GM18520 (cell line): ENCODE measurements around the gene SLC18A3.

ENCODE experiments used
- ATAC-seq: cut with Tn5 transposase; IDR thresholded peaks from one replicate; pipeline ENCODE4 v1.9.1; 2021; ENCODE audit not compliant: unreplicated experiment

SLC18A3 gene

DNA sequence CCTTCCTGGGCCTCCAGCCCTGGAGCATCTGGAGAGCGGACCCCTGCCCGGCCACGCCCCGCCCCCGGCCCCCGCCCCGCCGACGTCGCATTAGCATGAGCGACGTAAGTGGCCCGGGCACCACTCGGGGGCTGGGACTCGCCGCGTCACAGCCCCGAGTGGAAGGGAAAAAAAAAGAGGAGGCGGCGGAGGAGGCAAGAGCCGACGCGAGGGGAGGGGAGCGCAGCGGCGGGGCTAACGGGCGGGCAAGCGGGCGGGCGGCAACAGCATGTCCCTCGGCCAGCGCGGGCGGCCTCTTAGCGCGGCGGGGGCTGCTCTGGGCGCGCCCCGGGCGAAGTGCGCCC, at the start of gene SLC18A3:
Gene SLC18A3, plus strand, starts transcription at position 197 of the 344 bp plus-strand sequence. CDS start 431 bp downstream, outside the sequence.
- ATAC-seq, result no peak

DNA sequence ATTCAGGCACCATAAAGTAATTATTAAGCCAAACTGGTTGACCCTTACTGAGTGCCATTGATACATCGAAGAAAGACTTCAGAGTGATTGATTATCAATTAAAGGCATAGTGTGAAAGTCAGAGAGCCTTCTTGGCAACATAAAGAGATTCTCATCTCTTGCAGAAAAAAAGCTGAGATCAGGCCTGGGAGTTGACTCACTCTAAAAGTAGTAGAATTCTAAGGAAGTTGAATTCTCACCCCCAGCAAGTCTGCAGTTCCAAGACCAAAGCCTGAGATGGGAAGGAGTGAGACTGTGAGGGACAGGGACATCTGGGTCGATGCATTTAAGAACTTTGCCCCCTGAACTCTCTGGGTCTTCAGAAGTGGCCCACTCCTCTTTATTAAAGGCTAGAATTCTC, 49.6 kb upstream of the SLC18A3 start:
- no peak for ATAC-seq

DNA sequence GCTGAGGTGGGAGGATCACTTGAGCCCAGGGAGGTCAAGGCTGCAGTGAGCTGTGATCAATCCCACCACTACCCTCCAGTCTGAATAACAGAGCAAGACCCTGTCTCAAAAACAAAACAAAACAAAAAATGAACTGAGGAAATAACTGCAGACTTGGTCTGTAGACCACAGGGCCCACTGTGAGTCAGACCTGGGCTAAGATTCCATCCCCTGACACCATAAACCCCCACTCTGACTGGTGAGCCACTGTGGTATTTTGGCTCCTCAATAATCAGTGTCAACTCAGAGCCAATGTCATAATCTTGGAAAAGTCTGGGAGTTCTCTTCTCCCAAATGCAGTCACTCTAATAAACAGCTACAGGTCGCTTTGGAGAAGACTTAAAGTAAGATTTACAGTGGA, 47.2 kb upstream of the SLC18A3 start:
- no peak for ATAC-seq

DNA sequence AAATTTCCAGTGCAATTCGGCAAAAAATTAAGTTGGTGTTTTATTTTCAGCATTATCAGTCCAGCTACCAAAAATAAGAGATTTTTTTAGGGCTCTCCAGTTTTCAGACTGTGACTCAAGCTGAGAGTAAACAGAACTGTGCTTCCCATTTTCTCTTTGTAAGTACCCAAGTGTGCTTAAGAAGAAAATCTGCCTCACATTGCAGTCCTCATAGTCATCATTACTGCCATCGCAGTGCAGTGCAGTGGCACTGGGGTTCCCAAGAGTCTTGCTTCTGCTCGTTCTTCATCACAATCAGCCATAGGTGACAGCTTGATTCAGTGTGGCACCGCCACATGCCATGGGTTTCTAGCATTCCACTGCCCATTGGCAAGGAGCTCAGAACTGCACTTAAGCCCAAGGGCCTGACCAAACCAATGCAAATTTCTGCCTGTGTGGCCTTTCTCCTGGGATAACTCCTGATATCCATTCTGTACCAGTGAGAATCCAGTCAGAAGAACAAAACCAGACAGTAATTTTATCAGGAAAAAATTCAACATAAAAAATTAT, 45.6 kb upstream of the SLC18A3 start:
- ATAC-seq, result no peak

DNA sequence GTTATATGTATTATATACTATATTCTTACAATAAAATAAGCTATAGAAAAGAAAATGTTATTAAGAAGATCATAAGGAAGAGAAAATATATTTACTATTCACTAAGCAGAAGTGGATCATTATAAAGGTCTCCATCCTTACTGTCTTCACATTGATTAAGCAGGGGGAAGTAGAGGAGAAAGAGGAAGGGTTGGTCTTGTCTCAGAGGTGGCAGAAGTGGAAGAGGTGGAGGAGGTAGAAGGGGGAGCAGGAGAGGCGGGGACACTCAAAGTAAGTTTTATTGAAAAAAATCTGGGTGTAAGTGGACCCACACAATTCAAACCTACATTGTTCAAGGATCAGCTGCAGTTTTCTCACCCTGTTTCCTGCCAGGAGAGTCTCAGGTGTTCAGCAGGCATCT, 42.3 kb upstream of the SLC18A3 start:
- no peak for ATAC-seq

DNA sequence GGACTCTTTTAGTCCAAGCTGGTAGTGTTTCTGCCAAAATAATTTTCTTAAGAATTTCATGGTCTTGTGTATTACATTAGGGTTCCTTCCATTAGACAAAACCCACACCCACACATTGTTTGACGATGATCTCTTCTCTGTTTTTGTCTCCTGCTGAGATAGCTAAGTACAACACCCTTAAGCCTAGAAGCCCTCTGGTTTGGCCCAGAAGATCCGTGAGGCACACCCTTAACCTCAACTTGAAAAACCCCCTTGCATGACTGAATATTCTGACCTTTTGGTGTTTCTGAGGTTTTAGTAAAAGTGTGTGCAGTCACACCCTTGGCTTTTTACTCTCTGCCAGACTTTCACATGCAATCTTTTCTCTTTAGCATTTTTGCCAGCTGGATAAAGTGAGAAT, 41.9 kb upstream of the SLC18A3 start:
- peak; percentile 46 for ATAC-seq

DNA sequence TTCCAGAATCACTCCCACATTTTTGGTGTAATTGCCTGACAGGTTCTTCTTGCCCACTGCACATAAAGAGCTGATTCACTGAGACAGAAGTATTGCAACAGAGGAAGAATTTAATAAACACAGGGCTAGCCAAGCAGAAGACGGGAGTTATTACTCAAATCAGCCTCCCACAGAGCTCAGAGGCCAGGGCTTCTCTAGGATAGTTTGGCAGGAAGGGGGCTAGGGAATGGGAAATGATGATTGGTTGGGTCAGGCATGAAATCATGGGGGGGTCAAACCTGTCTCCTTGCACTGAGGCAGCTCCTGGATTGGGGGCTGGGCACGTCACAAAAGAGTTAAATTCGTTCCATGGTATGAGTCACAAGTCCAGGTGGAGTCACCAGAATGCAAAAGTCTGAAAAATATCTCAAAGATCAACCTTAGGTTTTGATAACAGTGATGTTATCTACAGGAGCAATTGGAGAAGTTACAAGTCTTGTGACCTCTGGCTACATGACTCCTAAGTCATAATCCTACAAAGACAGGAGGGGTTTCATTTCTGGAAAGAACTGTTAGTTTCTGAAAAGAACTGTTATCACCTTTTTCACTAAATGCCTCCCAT, 41.0 kb upstream of the SLC18A3 start:
- ATAC-seq, result no peak

DNA sequence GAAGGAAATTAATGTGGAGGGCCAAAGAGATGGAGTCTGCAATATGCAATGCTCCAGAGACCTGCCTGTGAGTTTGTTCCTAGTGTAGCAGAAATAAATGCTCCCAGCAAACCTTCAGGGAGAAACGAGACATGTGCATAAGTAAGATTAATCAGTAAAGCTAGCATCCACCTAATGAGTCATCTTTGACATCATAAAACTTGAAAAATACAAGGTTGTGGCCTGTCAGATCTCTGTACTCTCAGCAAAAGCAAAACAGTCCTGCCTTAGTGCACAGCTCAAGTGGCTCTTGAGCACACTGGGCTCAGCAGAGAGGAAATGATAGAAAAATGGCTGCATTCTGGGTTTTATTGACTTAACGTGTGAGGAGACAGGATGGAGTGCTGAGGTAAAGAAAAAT, 38.7 kb upstream of the SLC18A3 start:
- ATAC-seq, result no peak

DNA sequence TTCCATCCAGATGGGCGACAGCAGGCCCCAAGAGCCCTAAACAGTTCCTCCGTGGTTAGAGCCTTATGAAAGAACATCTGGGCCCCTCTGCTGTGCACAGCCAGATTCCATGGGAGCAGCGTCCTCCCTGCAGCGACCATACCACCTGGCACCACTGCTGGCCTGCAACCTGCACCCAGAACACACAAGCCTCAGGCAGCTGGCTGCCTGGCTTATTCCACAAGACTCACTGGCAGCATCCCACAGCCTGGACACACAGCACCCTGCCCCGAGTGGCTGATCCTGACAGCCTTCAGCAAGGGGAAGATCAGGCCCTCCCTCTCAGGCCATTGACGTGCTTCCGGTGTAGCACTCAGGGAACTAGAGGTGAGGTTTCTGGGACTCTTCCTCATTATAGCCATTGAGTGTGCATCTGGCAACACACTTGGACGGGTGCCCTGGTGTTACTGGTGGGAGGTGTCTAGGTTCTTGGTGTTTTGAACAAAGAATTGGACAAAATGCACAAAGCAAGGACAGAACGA, 37.5 kb upstream of the SLC18A3 start:
- no peak for ATAC-seq

DNA sequence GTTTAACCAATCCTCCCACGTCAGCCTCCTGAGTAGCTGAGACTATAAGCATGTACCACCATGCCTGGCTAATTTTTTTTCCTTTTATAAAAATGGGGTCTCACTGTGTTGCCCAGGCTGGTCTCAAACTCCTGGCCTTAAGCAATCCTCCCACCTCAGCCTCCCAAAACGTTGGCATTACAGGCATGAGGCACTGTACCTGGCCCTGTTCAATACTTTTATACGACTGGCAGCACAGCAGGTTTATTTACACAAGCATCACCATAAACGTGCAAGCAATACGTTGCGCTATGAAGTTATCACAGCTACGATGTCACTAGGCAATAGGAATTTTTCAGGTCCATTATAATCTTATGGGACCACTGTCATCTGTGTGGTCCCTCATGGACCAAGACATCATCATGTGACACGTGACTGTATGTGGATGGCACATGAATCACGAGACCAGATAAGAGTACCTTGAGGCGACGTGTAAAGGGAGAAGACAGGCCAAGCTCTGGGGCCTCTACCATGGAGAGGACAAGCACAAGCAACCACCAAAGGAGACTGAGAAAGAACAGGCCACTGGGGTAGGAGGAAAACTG, 34.5 kb upstream of the SLC18A3 start:
- no peak for ATAC-seq

DNA sequence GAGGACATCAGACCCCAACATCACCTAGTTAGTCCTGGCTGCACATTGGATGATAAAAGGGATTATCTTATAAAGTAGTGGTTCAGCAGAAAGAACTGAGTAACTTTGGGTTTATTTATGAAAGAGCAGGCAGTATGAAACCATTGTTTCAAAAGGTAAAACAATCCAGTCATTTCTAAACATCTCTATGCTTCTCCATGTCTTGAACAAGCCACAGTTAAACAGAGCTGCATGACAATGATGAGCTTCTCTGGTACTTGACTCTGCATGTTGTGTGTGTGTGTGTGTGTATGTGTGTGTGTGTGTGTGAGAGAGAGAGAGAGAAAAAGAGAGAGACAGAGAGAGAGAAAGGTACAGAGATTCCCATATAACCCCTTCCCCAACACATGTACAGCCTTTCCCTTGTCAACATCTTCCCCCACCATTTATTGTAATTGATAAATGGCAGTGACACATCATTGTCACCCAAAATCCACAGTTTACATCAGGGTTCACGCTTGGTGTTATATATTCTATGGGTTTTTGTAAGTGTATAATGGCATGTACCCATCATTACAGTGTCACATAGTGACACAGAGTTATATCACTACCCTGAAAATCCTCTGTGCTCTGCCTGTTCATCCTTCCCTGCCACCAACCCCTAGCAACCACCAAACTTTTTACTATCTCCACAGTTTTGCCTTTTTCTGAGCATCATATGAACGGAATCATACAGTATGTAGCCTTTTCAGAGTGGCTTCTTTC, 32.8 kb upstream of the SLC18A3 start:
- no peak for ATAC-seq

DNA sequence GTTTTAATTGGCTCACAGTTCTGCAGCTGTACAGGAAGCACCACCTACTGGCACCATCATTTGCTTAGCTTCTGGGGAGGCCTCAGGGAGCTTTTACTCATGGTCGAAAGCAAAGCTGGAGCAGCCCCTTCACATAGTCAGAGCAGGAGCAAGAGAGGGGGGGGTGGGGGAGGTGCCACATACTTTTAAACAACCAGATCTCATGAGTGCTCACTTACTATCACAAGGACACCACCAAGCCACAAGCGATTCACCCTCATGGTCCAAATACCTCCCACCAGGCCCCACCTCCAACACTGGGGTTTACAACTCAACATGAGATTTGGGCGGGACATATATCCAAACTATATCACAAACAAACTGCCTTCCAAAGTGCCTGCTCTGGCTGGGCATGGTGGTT, 31.7 kb upstream of the SLC18A3 start:
- no peak for ATAC-seq

DNA sequence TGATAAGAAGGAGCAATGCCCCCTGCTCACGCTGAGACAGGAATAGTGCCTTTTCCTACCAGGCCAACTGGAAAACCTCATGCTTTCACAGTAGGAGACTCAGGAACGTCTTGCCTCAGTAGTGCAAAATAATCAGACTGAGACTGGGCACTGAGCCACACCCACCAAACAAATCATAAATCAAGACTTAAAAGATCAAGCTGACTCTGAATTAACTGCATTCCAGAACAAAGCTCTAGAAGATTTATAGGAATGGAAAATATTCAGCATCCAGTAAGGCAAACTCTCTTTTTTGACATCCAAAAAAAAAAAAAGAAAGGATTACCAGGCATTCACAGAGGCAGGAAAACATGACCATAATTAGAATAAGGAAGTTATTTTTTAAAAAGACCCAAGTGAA, 30.5 kb upstream of the SLC18A3 start:
- no peak for ATAC-seq

DNA sequence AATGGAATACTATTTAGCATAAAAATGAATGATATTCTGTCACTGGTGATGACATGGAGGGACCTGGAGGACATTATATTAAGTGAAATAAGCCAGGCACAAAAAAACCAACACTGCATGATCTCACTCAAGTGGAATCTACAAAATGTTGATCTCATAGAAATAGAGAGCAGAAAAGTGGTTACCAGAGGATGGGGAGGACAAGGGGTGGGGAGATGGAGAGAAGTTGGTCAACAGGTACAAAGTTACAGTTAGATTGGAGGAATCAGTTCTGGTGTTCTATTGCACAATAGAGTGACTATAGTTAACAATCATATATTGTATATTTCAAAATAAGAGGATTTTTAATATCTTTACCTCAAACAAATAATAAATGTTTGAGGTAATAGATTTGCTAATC, 24.7 kb upstream of the SLC18A3 start:
- no peak for ATAC-seq

DNA sequence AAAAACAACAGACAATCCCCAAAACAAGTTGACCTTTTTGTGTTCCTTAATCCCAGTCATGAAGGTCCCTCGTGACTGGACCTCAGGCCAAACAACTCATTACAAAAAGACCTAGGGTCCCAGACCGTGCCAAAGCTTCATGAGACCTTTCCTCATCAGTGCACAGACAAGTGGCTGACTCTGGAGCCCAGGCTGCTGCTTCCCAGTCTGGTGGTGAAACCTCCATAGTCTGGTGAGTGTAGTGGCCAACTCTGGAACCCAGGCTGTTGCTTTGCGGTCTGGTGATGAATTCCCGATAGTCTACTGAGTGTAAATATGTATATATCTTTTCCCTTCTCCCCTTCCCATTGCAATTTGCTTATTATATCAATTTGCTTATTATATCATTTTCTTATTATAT, 22.1 kb upstream of the SLC18A3 start:
- no peak for ATAC-seq

DNA sequence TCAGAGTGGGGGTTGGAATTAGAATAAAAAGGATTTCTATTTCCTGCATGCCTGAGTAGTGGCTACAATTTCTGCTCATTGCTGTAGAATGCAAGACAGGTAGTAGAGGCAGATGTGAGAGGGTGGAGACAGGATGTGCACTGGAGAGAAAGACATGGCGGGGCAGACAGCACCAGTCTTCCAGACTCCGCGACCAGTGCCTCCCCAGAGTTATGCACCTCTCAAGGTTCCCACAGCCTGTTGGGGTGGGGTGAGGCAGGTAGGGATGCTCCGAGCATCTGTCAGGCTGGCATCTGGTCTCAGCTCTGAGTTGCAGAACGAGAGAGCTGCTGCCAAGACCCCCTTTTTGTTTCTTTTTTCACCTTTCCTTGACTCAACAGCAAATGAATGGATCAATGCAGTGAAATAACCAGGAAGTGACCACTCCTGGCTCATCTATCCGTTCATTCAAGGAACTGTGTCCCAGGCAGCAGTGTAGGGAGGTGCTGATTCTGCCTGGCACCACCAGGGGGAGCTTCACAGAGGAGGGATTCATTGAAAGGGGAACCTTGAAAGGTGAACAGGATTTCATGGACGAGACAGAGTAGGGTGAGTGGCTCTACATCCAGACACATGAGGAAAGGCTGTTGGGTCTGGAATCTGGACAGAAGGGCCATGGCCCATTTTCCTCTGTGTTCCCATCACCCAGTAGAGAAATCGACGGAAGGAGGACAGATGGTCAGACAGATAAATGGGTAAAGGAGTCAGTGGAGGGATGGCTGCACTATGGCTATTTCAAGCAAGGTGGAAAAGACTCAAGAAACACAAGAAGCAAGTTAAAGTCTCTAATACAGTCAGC, 17.2 kb upstream of the SLC18A3 start:
- ATAC-seq, result no peak

DNA sequence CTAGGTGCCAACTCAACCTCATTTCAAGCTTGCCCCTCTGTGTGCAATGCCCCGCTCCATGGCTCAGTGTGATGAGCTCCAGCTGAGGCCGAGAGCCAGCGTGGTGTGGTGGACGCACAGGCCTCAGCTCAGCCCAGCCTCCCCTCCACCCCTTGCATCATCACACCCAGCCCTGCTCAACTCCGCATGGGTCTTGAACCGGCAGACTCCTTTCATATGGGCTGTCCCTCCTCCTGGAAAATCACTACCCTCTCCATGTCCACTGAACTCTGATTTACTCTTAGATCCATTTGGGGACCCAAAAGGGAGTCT, 16.6 kb upstream of the SLC18A3 start:
- no peak for ATAC-seq

DNA sequence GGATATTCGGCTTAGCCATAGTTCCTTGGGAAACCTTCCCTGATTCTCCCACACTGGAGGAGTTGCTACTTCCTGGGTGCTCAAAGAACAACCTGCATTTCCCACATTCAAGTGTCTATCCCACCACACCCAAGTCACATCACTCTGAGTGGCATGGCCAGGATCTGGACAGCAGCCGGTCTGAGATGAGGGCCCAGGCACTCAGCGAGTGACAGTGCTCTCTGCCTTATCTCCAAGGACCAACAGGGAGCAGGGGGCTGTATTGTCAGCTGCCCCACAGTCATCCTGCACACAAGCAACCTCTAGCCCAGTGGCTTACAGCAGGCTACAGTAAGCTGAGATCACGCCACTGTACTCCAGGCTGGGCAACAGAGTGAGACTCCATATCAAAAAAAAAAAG, 16.1 kb upstream of the SLC18A3 start:
- no peak for ATAC-seq

DNA sequence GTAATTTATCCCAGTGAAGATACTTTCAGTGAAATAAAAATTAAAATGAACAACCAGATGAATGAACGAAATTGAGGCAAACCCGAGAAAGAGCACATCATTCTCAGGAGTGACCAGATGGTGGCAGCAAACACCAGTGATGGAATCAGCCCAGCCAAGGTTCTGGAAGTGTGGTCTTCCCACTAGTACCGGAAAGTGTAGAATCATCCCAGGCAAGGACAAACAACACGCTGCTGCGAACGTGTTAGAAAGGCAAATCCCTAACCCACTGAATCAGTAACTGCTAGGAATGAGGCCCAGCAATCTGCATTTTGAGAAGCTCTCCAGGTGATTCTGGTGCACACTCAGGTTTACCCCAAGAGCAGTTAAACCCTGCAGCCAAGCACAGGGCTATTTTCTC, 15.5 kb upstream of the SLC18A3 start:
- no peak for ATAC-seq

DNA sequence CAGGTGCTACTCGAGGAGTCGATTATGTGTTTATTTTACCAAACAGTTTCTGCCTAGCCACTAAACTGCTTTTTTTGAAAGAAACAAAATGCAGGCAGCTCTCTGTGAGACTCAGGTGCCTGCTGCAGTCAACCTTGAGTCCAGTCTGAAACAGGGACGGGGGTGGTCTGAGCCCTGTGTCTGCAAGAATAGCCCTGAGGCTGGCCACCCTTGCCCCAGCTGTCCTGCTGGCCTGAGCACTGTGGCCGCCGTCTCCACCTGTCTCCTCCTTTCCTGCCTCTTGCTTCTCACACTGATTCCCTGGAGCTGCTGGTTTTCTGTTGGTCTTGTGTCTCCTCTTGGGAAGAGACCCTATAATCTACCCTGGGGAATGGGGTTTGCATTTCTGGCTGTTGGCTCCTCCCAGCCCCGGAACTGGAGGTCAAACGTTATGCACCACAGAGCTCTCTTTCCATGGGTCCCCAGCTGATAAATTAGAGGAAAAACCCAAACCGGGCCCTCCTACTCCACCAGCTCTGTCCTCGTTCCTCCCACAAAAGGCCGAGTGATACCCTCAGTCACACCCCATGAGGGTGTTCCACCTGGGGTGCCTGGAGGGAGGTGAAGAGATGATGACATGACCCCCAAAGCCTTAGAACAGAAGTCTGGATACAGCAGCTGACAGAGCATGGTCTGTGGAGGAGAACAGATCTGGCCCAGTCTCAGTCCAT, 15.0 kb upstream of the SLC18A3 start:
- ATAC-seq, result no peak
